ENCODE results near the gene FTO.

FTO gene

GRCh38 chr16:53779186-53779585 is 75.2 kb downstream of the FTO start:
- FAIRE-seq: no peak
- no peak for DNase-seq (ENCODE audit: insufficient read length, low spot score)

GRCh38 chr16:53780051-53780450 is 76.1 kb downstream of the FTO start:
- FAIRE-seq: no peak
- no peak for DNase-seq (ENCODE audit: insufficient read length, low spot score)

DNA sequence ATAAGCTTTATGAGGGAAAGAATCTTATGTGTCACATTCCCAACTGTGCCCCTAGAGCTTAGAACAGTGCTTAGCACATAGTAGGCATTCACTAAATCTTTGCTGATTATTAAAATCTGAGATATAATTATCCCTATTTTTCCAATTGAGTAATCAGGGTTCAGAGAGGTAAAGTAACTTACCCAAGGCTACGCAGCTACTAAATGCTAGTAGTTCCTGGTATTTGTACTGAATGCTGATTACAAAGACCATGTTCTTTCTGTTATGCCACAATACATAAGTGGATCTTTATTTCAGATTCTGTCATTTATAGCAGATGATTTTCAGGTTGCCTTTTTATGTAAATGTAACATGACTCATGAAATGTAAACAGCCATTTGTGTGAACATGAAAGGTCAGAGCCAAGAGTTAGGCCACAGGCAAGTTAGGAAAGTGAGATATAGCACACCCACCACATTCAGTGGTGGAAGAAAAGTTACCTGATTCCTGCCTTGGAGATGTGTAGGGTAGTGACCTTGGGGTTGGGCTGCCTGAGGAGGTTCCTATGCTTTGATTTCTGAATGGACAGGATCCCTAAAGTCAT is 77.2 kb downstream of the FTO start:
- DNase-seq (ENCODE audit: insufficient read length, low spot score) (no peak), FAIRE-seq (no peak)

DNA sequence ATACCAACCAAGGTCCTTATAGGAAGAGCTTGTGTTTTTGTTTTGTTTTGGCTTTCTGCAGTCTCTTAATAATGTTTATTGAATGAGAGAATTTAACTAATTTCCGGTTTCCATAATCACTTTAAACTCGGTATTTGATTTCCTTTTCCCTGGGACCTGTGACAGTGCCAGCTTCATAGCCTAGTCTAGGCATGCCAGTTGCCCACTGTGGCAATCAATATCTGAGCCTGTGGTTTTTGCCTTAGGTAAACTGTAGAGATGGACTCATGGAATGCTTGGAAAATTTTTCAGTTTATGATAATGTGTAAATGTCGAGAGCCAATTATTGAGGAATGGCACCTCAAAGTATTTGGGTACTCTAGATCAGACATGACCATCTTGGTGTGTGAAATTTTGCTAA is 78.2 kb downstream of the FTO start:
- DNase-seq (ENCODE audit: insufficient read length, low spot score): no peak
- FAIRE-seq: no peak

- no peak for FAIRE-seq
- no peak for DNase-seq (ENCODE audit: insufficient read length, low spot score)
Measured at GRCh38 chr16:53784291-53784690, 80.3 kb downstream of the FTO start.

- no peak for DNase-seq (ENCODE audit: insufficient read length, low spot score)
- no peak for FAIRE-seq
Measured at GRCh38 chr16:53785044-53785443, 81.1 kb downstream of the FTO start.

DNA sequence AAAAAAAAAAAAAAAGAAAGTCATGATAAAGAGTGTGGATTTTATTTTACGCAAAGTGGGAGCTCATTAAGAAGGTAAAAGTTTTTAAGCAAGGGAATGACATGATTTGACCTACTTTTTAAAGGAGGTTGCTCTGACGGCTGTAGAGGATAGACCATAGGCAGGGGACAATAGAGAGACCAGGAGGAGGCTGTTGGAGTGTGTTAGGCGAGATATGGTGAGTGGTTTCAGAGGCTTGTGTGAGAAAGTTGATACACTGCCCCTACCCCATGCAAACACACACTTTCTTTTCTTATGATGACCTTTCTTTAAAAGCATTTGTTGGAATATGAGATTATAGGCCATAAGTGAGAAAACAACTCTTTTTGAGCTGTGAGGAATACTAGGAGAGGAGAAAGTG is 82.0 kb downstream of the FTO start:
- FAIRE-seq: no peak
- DNase-seq (ENCODE audit: insufficient read length, low spot score): no peak

DNA sequence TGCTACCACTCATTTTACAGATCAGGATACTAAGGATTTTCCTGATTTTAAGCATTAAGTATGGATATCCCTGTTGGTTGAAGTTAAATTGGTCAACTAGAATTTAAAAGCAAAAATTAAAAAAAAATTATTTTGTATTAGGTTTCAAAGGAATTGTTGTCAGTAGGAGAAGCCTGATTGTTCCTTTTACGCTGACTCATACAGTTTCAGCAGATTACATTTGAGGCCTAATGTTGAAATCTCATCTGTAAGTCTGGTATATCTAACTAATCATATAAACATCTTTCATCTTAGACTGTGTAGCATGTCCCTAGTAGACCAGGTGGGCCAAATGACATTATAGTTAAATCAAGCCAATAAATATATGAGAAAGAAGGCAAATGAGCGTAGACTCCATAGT is 83.5 kb downstream of the FTO start:
- DNase-seq (ENCODE audit: insufficient read length, low spot score) (no peak), FAIRE-seq (no peak)

DNA sequence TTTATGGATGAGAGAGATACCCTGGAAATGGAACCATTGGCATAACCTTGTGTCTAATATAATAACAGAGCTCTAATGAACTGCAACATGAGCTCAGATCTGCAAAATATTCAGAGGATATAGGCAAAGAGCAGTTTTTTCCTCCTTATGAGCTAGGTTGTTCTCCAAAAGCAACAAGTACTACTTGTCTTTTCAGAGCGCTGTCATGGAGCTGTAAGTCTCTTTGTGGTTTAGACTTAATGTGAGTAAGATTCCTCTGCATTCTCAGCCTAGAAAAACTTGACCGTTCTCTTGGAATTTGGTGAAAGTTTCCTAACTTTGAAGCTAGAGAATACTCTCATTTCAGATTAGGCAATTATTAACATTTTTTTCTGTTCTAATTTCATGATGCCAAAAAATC is 85.2 kb downstream of the FTO start:
- no peak for DNase-seq (ENCODE audit: insufficient read length, low spot score)
- no peak for FAIRE-seq

- DNase-seq (ENCODE audit: insufficient read length, low spot score): no peak
- no peak for FAIRE-seq
Measured at GRCh38 chr16:53792161-53792951, 88.4 kb downstream of the FTO start.

DNA sequence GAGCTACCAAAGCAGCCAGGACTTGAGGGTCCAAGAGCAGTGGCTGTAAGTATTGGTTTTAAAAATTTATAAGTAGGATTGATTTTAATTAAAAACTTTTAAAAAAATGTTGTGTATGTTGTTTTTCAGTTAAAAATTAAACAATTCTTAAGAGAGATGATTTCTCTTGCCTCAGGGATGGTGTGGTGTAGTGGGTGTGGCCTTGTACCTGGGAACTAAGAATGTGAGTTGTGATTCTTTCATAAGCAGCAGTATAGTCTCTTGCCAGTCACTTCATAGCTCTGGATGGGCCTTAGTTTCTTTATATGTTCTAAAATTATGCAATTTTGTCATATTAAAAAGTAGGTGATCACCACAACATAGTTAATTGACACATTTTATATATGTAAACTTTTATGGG is 99.5 kb downstream of the FTO start:
- no peak for FAIRE-seq
- DNase-seq (ENCODE audit: insufficient read length, low spot score): no peak

DNA sequence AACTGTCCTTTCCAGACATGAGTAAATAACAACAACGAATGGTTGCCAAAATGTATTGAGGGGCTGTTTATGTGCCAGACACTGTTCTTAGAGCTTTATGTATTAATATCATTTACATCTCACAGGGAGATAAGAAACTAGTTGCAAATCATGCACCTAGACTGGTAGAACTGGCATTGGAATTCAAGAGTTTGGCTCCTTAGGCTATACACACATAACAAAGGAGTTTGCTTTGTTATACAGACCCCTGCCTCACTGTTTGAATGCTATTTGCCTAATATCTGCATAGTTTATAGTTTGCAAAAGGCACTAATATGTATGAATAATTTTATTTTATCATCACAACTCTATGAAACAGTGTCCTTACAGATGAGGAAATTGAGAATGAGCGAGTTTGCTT is 100.0 kb downstream of the FTO start:
- FAIRE-seq (no peak), DNase-seq (ENCODE audit: insufficient read length, low spot score) (no peak)

DNA sequence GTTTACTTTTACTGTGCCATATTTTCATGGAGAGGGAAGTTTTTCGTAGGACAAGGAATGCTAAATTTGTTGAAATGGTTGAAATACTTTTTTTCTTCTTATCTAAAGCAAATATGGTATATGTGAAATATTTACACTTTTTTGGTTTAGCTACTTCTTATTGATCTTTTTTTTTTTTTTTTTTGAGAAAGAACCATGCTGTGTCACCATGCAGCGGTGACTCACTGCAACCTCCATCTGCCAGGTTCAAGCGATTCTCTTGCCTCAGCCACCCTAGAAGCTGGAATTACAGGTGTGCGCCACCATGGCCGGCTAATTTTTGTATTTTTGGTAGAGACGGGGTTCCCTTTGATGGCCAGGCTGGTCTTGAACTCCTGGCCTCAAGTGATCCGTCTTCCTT is 100.5 kb downstream of the FTO start:
- no peak for DNase-seq (ENCODE audit: insufficient read length, low spot score)
- no peak for FAIRE-seq

DNA sequence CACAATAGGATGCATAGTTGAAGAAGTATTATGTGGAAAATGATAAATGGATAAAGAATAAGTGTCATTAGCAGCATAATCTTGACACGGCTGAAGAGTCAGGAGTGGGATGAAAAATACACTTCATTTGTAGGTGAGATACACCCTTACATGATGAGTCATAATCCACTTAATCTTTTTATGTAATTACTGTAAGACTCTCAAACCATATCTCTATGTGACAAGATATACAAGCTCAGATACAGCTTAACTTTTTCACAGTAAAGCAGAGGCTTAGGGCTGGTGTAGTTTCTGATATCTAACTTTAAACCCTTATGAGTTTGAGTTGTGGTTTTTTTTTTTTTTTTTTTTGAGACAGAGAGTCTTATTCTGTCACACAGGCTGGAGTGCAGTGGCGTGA is 101.2 kb downstream of the FTO start:
- FAIRE-seq: no peak

DNA sequence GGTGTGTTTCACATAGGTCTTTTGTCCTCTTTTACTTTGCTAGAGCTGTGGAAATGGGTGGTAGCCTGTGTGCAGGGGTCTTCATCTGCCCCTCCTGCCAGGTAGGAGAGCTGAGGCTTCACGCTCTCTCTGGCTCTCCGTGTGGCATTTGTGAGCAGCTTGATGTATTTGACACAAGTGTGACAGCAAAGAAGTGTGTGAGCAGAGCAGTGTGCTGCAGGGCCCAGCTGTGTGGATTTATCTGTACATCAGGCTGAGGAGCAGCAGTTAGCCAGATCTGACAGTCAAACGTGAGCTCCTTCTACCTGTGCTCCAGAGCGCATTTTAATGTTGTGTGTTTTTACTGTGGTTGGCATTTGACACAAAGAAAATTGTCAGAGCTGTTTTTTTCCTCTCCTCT is 101.8 kb downstream of the FTO start:
- no peak for FAIRE-seq
- no peak for DNase-seq (ENCODE audit: insufficient read length, low spot score)

More for the DNA sequence above, 101.2 kb downstream of the FTO start:
- DNase-seq (ENCODE audit: insufficient read length, low spot score): no peak

DNA sequence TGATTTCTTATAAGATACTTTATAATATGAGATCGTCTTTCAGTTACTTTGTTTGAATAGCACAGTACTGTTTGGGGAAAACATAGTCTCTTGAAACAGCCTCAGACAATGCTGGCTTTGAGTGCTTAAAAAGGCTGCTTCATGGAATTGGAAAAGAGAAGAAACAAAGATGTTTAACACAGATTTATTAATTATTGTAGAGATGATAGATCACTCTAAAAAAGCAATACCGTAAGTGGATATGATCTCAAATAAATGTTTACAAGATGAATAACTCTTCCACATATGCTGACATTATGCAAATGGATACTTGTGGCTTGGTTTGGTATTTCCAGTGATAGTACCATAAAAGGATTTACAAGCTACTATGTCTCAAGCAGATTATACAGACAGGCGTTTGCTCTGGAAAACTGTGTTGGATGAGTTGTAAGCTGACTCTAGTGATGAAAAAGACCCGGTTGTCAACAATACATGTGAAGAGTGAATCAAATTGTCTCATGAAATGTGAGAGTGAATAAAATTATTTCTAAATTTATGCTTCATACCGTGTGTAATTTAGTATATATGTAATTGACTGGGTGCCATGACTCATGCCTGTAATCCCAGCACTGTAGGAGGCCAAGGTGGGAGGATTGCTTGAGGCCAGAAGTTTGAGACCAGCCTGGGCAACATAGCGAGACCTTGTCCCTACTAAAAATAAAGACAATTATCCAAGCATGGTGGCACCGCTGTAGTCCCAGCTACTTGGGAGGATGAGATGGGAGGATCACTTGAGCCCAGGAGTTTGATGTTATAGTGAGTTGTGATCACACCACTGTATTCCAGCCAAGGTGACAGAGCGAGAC is 105.4 kb downstream of the FTO start:
- DNase-seq (ENCODE audit: insufficient read length, low spot score): no peak
- FAIRE-seq: no peak

DNA sequence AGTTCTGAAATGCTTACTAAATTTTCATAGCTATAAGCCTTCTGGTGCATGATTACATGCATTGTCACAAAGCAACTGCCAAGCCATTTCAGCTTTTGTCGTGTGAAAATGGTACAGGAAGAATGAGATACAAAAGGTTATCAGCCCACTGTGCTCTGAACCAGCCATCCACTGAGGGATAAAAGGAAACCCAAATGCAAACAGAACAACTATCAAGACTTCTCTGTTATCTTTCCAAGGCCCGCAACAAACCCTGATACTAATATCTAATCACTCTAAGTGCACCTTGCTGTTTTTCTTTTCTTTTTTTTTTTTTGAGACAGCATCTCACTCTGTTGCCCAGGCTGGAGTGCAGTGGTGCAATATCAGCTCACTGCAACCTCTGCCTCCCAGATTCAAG is 109.0 kb downstream of the FTO start:
- DNase-seq (ENCODE audit: insufficient read length, low spot score): no peak
- no peak for FAIRE-seq

DNA sequence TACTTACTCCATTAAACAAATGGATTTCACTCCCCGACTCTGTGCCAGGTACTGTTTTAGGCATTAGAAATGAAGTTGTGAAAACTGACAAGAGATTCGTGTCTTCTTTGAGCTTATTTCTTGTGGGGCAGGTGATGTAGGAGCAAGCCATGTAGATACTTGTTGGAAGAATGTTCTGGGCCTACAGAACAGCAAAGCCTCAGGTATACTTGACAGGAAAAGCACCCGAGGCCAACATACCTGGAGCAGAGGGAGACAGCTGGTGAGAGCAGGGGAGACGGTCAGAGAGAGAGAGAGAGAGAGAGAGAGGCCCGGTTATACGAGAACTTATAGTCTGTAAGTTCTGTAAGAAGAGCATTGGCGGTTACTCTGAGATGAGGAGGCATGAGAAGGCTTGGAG is 110.8 kb downstream of the FTO start:
- DNase-seq (ENCODE audit: insufficient read length, low spot score) (no peak), FAIRE-seq (no peak)

- DNase-seq (ENCODE audit: insufficient read length, low spot score) (no peak), FAIRE-seq (no peak)
Measured at GRCh38 chr16:53816211-53816836, 112.4 kb downstream of the FTO start.

GRCh38 chr16:53817117-53817755 is 113.3 kb downstream of the FTO start:
- no peak for FAIRE-seq
- DNase-seq (ENCODE audit: insufficient read length, low spot score): no peak

Measured in GM19239 (cell line).